Erythroblast (primary cell): ENCODE results near the gene GUK1.

Experiments
- GATA1 ChIP-seq: IDR thresholded peaks from 2 replicates; pipeline ENCODE4 v1.6.1; 2011; ENCODE audit warnings: low read depth, mild to moderate bottlenecking, control low read depth, low read length, moderate library complexity
- POLR2A ChIP-seq: IDR thresholded peaks from 2 replicates; pipeline ENCODE4 v1.6.1; 2011; ENCODE audit warnings: mild to moderate bottlenecking, low read length

DNA sequence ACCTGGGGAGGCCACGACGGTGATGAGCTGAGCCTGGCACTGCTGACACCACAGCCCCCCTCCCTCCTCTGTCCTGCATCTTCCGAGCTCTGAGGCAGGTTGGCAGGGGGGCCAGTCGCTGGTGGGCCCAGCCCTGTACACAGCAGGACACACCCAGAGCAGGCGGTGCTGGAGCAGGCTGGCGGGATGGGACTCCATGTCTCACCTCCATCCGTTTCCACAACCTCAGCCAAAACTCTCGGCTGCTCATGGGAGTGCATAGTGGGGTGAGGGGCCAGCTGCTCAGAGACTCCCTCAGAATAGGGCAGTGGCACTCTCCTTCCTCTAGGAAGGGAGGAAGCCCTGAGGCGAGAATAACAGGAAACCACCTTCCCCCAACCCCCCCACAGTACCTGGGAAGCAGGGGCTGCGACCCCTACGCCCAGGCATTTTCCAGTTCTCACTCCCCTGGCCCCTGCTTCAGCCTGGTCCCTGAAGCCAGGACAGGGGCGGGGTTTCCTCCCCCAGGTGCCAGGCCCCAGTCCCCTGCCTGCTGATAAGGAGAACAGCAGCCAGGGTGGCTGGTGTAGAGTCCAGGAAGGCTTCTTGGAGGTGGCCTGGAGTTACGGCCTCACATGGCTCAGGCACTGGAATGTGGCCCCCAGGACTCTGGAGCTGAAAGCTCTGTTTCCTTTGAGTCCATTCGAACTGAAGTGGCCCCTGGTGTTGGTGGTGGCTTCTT is 22.4 kb downstream of the GUK1 start:
- TF ChIP-seq POLR2A (no peak), GATA1 (no peak)
